ENCODE results near the gene PHKA1. TPM values are rescaled to one million over a fixed set of nuclear protein-coding genes. Genes with fewer than 3 reads are reported as not detected.
"Not testable (repeated sequence)": the region's sequence is repeated elsewhere in the genome, so short reads cannot be mapped to it uniquely, and the experiment has no call there.

PHKA1 gene
- total RNA-seq, 6 experiments from 2014 or later = 0.09 to 0.12 TPM; not detected in 4

DNA sequence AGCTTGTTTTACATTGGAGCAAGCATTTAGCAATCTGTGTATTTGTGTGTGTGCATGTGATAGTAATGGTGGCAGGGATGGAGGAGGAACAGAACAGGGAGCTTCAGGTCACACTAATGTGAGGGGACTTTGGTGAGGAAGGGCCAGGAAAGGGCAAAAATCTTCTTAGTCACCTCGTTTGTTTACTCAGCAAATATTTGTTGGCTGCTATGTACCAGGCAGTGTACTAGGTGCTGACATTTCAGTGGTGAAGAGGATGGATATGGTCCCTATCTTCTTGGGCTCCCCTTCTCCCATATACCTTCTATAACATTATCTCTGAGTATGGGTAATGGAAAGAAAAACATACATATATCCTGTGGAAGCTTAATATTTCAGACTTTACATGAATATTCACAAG, 92.9 kb downstream of the PHKA1 start:
- H3K36me3 Mint-ChIP-seq (ENCODE audit: low read depth) = no peaks in the 10 kb centered on the region
- TF ChIP-seq CTCF (IDR thresholded peaks at IDR 0.05) = no peak
- DNase-seq = no peak
- H3K27me3 Mint-ChIP-seq (ENCODE audit: insufficient read depth) = peaks cover 6% of the 10 kb centered on the region
- no peaks in the 10 kb centered on the region for H3K9me3 Mint-ChIP-seq
- H3K4me3 Mint-ChIP-seq = peak overlapping the region; percentile 84; the same call in 1 of the 2 replicates
- peak overlapping the region; percentile 70 for H3K27ac Mint-ChIP-seq
- peaks cover 36% of the 10 kb centered on the region for H3K4me1 Mint-ChIP-seq (ENCODE audit: low read depth)

DNA sequence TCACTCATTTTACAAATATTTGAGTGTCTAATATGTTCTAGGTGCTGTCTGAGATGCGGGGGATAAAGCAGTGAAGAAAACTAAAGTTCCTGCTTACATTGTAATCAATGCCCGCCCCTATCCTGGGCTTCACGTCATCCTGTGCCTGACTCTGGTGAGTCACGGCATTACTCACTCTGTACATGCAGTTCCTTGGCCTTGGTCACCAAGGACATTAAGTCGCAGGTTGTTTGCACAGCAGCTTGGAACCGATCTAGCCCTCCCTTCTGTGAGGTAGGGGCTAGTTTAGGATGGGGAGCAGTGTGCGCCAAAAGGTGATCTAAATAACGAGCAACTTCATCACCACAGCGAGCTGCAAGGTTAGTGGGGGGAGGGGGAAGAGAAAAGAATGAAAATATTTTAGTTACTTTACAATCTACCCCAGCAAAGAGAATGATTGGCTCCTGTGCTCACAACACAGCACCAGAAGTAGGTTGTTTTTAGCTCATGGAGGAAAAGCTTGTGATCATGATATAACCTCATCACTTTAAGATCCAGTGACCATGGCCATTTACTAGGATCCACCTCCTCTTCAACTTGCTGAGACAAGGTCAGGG, 93.5 kb downstream of the PHKA1 start:
- Mint-ChIP-seq H3K4me3 (peak overlapping the region; percentile 84), H3K36me3 (ENCODE audit: low read depth) (no peaks in the 10 kb centered on the region), H3K9me3 (no peaks in the 10 kb centered on the region), H3K27ac (peak overlapping the region; percentile 70), H3K4me1 (ENCODE audit: low read depth) (peaks cover 36% of the 10 kb centered on the region), H3K27me3 (ENCODE audit: insufficient read depth) (peaks cover 6% of the 10 kb centered on the region)
- no peak for TF ChIP-seq CTCF (IDR thresholded peaks at IDR 0.05)
- peak; percentile 62 for DNase-seq

GRCh38 chrX:72609313-72609712, 104.8 kb downstream of the PHKA1 start:
- no peaks in the 10 kb centered on the region for H3K36me3 Mint-ChIP-seq (ENCODE audit: low read depth)
- TF ChIP-seq CTCF (IDR thresholded peaks at IDR 0.05) = peak; percentile 52
- H3K27me3 Mint-ChIP-seq (ENCODE audit: insufficient read depth) = peaks cover 7% of the 10 kb centered on the region
- H3K4me3 Mint-ChIP-seq = no peak overlapping the region
- H3K27ac Mint-ChIP-seq = no peak overlapping the region
- DNase-seq = no peak
- H3K4me1 Mint-ChIP-seq (ENCODE audit: low read depth) = no peaks in the 10 kb centered on the region
- H3K9me3 Mint-ChIP-seq = no peaks in the 10 kb centered on the region

GRCh38 chrX:72604705-72605104, 109.4 kb downstream of the PHKA1 start:
- no peak for TF ChIP-seq CTCF (IDR thresholded peaks at IDR 0.05)
- peaks cover 5% of the 10 kb centered on the region; the same call in 1 of the 2 replicates for H3K27me3 Mint-ChIP-seq (ENCODE audit: insufficient read depth)
- H3K4me1 Mint-ChIP-seq (ENCODE audit: low read depth) = no peaks in the 10 kb centered on the region
- DNase-seq = no peak
- no peaks in the 10 kb centered on the region for H3K36me3 Mint-ChIP-seq (ENCODE audit: low read depth)
- no peak overlapping the region for H3K27ac Mint-ChIP-seq
- H3K4me3 Mint-ChIP-seq = no peak overlapping the region
- no peaks in the 10 kb centered on the region for H3K9me3 Mint-ChIP-seq

DNA sequence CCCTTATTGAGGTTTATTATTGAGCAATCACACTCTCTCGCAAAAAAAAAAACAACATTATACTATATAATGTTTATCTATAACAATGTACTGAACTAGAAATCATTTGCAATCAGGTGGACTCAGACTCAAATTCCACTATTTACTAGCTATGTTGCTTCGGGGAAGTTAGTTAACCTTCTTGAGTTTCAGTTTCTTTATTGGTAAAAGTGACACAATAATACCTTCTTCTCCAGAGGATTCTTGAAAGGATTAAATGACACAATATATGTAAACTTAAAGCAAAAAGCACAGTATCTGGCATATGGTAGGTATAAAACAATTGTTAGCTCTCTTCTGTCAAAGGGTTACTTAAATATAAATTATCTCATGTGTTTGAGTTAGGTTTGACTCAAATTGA, 110.0 kb downstream of the PHKA1 start:
- H3K4me1 Mint-ChIP-seq (ENCODE audit: low read depth) = no peaks in the 10 kb centered on the region
- H3K36me3 Mint-ChIP-seq (ENCODE audit: low read depth) = no peaks in the 10 kb centered on the region
- no peak overlapping the region for H3K27ac Mint-ChIP-seq
- no peaks in the 10 kb centered on the region for H3K9me3 Mint-ChIP-seq
- H3K4me3 Mint-ChIP-seq = no peak overlapping the region
- no peak for TF ChIP-seq CTCF (IDR thresholded peaks at IDR 0.05)
- no peak for DNase-seq
- H3K27me3 Mint-ChIP-seq (ENCODE audit: insufficient read depth) = peaks cover 2% of the 10 kb centered on the region; the same call in 1 of the 2 replicates

GRCh38 chrX:72591038-72591437, 123.1 kb downstream of the PHKA1 start:
- H3K36me3 Mint-ChIP-seq (ENCODE audit: low read depth); H3K27ac Mint-ChIP-seq; H3K4me1 Mint-ChIP-seq (ENCODE audit: low read depth); H3K27me3 Mint-ChIP-seq (ENCODE audit: insufficient read depth); H3K4me3 Mint-ChIP-seq; DNase-seq; H3K9me3 Mint-ChIP-seq: not testable (repeated sequence)
